IPS DF 4.7 (cell line): ENCODE data around the gene RAB24.

ENCODE experiments used
- DNase-seq: peaks from one replicate; pipeline ENCODE4 v3.0.0-alpha.2; 2013; ENCODE audit warnings: low spot score; ENCODE audit errors: extremely low read depth

Gene RAB24

GRCh38 chr5:177333420-177334154, 30.1 kb upstream of the RAB24 start:
- DNase-seq = no peak

GRCh38 chr5:177332896-177333260, 29.4 kb upstream of the RAB24 start:
- no peak for DNase-seq

- DNase-seq = no peak
Observed at GRCh38 chr5:177332031-177332895, 28.7 kb upstream of the RAB24 start.

- DNase-seq = no peak
Observed at GRCh38 chr5:177330991-177331842, 27.7 kb upstream of the RAB24 start.

GRCh38 chr5:177329883-177330282, 26.4 kb upstream of the RAB24 start:
- DNase-seq = no peak

- DNase-seq = no peak
Observed at GRCh38 chr5:177328545-177329231, 25.2 kb upstream of the RAB24 start.

- no peak for DNase-seq
Observed at GRCh38 chr5:177327539-177328522, 24.3 kb upstream of the RAB24 start.

- DNase-seq = no peak
Observed at GRCh38 chr5:177325868-177326381, 22.4 kb upstream of the RAB24 start.

- no peak for DNase-seq
Observed at GRCh38 chr5:177320879-177321278, 17.4 kb upstream of the RAB24 start.

- DNase-seq = no peak
Observed at GRCh38 chr5:177319913-177320588, 16.5 kb upstream of the RAB24 start.

GRCh38 chr5:177317959-177318377, 14.4 kb upstream of the RAB24 start:
- DNase-seq = no peak

GRCh38 chr5:177316005-177316404, 12.5 kb upstream of the RAB24 start:
- DNase-seq = no peak

GRCh38 chr5:177315411-177315810, 11.9 kb upstream of the RAB24 start:
- DNase-seq = no peak

GRCh38 chr5:177314376-177315342, 11.1 kb upstream of the RAB24 start:
- no peak for DNase-seq

GRCh38 chr5:177313561-177314259, 10.2 kb upstream of the RAB24 start:
- no peak for DNase-seq

GRCh38 chr5:177312649-177313181, 9.2 kb upstream of the RAB24 start:
- DNase-seq = no peak
